K562 (cell line): ENCODE measurements around the gene IL23A. TPM values are rescaled to one million over a fixed set of nuclear protein-coding genes. Genes with fewer than 3 reads are reported as not detected.

Source experiments
- CC2D1A ChIP-seq: fragments of 450-650 bp; IDR thresholded peaks from 2 replicates; pipeline ENCODE4 v1.6.1; 2017; ENCODE audit warnings: mild to moderate bottlenecking
- HDAC2 ChIP-seq: fragments of 450-650 bp; IDR thresholded peaks from 2 replicates; pipeline ENCODE4 v1.6.1; 2016; ENCODE audit warnings: mild to moderate bottlenecking
- LEF1 ChIP-seq: fragments of 450-650 bp; IDR thresholded peaks from 2 replicates; pipeline ENCODE4 v1.6.1; 2016; ENCODE audit warnings: mild to moderate bottlenecking
- NCOA2 ChIP-seq, 2 experiments: fragments of 450-650 bp; IDR thresholded peaks; 2 replicates each; pipeline ENCODE4 v1.6.1; 2018; ENCODE audit warnings: mild to moderate bottlenecking in 2 of 2, moderate library complexity in 1 of 2; ENCODE audit not compliant: partially characterized antibody in 2 of 2
- PRDM10 ChIP-seq: fragments of 450-650 bp; IDR thresholded peaks from 2 replicates; pipeline ENCODE4 v1.6.1; 2018; ENCODE audit not compliant: partially characterized antibody
- RBBP5 ChIP-seq: fragments of 200-600 bp; sonication (generic); IDR thresholded peaks from 2 replicates; pipeline ENCODE4 v1.6.1; 2012; ENCODE audit warnings: borderline replicate concordance, mild to moderate bottlenecking, low read length, control low read depth, inconsistent platforms; ENCODE audit not compliant: insufficient read depth, poor library complexity, severe bottlenecking
- RBM22 ChIP-seq: fragments of 200-400 bp; formaldehyde crosslinking; IDR thresholded peaks from 2 replicates; pipeline ENCODE4 v1.6.1; 2018; ENCODE audit warnings: low read length, low read depth; ENCODE audit not compliant: poor library complexity, severe bottlenecking
- RBM25 ChIP-seq: fragments of 200-400 bp; formaldehyde crosslinking; IDR thresholded peaks from 2 replicates; pipeline ENCODE4 v1.6.1; 2018; ENCODE audit warnings: low read length, low read depth, moderate library complexity; ENCODE audit not compliant: severe bottlenecking
- SAP30 ChIP-seq: fragments of 200-600 bp; sonication (generic); IDR thresholded peaks from 2 replicates; pipeline ENCODE4 v1.6.1; 2012; ENCODE audit warnings: borderline replicate concordance, low read depth, mild to moderate bottlenecking, moderate library complexity, low read length, control low read depth, inconsistent platforms; ENCODE audit not compliant: insufficient read depth, poor library complexity, severe bottlenecking
- TRIM28 ChIP-seq: fragments of 450-650 bp; IDR thresholded peaks from 2 replicates; pipeline ENCODE4 v1.6.1; 2017
- ZNF384 ChIP-seq: IDR thresholded peaks from 2 replicates; pipeline ENCODE4 v1.6.1; 2012; ENCODE audit warnings: low read depth, low read length, improper control_type of control experiment
- polyA plus RNA-seq, 8 experiments: library from polyadenylated mRNA; depleted of rRNA in 4 of 8; stranded (reverse) in 5 of 8; unstranded in 3 of 8; fragments of >200 nt; fragmentation: Nextera tagmentation in 2 of 8; fragmentation: Illumina TruSeq in 1 of 8; extraction: Ambion mirVana in 2 of 8; extraction: Trizol in 1 of 8; gene quantifications; 2 replicates each; pipeline versions ENCODE4 v1.2.1 to v1.2.3, GENCODE V29; 2011 to 2014; ENCODE audit warnings: inconsistent platforms in 1 of 8, missing spikeins in 1 of 8
- total RNA-seq, 7 experiments: library from RNA; depleted of rRNA in 6 of 7; stranded (reverse); fragments of >200 nt in 6 of 7; fragmentation: Illumina TruSeq in 2 of 7; extraction: Trizol in 2 of 7; gene quantifications; 2 replicates each; pipeline versions ENCODE4 v1.2.1 to v1.2.3, GENCODE V29; 2011 to 2021; ENCODE audit warnings: low replicate concordance in 1 of 7
- TF ChIP-seq, protein P1 (sequence below): fragments of 450-650 bp; IDR thresholded peaks from 2 replicates; pipeline ENCODE4 v1.6.1; 2016
- TF ChIP-seq, protein P2 (sequence below): sonication (generic); formaldehyde crosslinking; IDR thresholded peaks from 2 replicates; pipeline ENCODE4 v1.8.1; 2023; ENCODE audit warnings: mild to moderate bottlenecking, missing genetic modification reagents
- TF ChIP-seq, protein P3 (sequence below), 2 experiments: fragments of 450-650 bp in 1 of 2; sonication (generic) in 1 of 2; formaldehyde crosslinking in 1 of 2; IDR thresholded peaks in 1 of 2; conservative IDR thresholded peaks in 1 of 2; 2 replicates each; pipeline versions ENCODE4 v1.6.1 to v1.8.1; 2016 to 2023; ENCODE audit warnings: mild to moderate bottlenecking in 2 of 2, moderate library complexity in 2 of 2, inconsistent platforms in 1 of 2, missing genetic modification reagents in 1 of 2

The IL23A gene
- total and polyA plus RNA-seq, 9 of the 15 experiments (the other 6 are each of a cell fraction or from before 2014, with no cell fraction given): 4.4 to 37.2 (median 9.6) TPM

- TF ChIP-seq ZNF384: 0 out of 2 replicates have a peak, but pooled peaks have one; percentile 16
- peak; percentile 92 for TF ChIP-seq SAP30
- TF ChIP-seq, protein P1, sequence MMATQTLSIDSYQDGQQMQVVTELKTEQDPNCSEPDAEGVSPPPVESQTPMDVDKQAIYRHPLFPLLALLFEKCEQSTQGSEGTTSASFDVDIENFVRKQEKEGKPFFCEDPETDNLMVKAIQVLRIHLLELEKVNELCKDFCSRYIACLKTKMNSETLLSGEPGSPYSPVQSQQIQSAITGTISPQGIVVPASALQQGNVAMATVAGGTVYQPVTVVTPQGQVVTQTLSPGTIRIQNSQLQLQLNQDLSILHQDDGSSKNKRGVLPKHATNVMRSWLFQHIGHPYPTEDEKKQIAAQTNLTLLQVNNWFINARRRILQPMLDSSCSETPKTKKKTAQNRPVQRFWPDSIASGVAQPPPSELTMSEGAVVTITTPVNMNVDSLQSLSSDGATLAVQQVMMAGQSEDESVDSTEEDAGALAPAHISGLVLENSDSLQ: peak; percentile 97
- TF ChIP-seq TRIM28: no peak
- TF ChIP-seq, protein P2, sequence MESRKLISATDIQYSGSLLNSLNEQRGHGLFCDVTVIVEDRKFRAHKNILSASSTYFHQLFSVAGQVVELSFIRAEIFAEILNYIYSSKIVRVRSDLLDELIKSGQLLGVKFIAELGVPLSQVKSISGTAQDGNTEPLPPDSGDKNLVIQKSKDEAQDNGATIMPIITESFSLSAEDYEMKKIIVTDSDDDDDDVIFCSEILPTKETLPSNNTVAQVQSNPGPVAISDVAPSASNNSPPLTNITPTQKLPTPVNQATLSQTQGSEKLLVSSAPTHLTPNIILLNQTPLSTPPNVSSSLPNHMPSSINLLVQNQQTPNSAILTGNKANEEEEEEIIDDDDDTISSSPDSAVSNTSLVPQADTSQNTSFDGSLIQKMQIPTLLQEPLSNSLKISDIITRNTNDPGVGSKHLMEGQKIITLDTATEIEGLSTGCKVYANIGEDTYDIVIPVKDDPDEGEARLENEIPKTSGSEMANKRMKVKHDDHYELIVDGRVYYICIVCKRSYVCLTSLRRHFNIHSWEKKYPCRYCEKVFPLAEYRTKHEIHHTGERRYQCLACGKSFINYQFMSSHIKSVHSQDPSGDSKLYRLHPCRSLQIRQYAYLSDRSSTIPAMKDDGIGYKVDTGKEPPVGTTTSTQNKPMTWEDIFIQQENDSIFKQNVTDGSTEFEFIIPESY: peak; percentile 62
- no peak for TF ChIP-seq CC2D1A
- TF ChIP-seq HDAC2: peak; percentile 49; the same call in 1 of the 2 replicates
- peak; percentile 81 for TF ChIP-seq RBBP5
- peak; percentile 58 for TF ChIP-seq RBM22
- peak; percentile 20; the same call in 1 of the 2 replicates for TF ChIP-seq LEF1
- TF ChIP-seq, protein P3, sequence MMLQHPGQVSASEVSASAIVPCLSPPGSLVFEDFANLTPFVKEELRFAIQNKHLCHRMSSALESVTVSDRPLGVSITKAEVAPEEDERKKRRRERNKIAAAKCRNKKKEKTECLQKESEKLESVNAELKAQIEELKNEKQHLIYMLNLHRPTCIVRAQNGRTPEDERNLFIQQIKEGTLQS (IDR thresholded peaks at IDR 0.05): no peak
- TF ChIP-seq, protein P3 (CRISPR knock-in tag; conservative IDR thresholded peaks at IDR 0.05): no peak
- TF ChIP-seq RBM25: no peak
- peak; percentile 35 for TF ChIP-seq PRDM10
- TF ChIP-seq NCOA2 (IDR thresholded peaks at IDR 0.05; ENCODE audit: partially characterized antibody in 2 of 2): peak in 1 of 2 experiments; percentile 50
These were observed 38.6 kb upstream of the IL23A start, which contains the start of gene CS (continued) for GRCh38 chr12:56299853-56300643.
